Stomach (tissue), 4 donors: ENCODE data around the gene MAEA.

ENCODE experiments used
- CTCF ChIP-seq, 7 experiments: fragments of 450-650 bp in 4 of 7; fragments of 200-600 bp in 3 of 7; sonication (generic) in 3 of 7; IDR thresholded peaks; one replicate each; pipeline ENCODE4 v1.5.1; 2016 to 2019; ENCODE audit warnings: antibody characterized with exemption in 7 of 7, control low read depth in 2 of 7, mild to moderate bottlenecking in 1 of 7
- EP300 ChIP-seq: sonication (generic); formaldehyde crosslinking; IDR thresholded peaks from one replicate; pipeline ENCODE4 v1.6.1; 2017; ENCODE audit warnings: antibody characterized with exemption
- POLR2A ChIP-seq, 4 donors: fragments of 450-650 bp; IDR thresholded peaks; one replicate each; pipeline ENCODE4 v1.6.1; 2016; ENCODE audit warnings: antibody characterized with exemption in 4 of 4, control low read depth in 2 of 4, mild to moderate bottlenecking in 1 of 4, moderate library complexity in 1 of 4

DNA sequence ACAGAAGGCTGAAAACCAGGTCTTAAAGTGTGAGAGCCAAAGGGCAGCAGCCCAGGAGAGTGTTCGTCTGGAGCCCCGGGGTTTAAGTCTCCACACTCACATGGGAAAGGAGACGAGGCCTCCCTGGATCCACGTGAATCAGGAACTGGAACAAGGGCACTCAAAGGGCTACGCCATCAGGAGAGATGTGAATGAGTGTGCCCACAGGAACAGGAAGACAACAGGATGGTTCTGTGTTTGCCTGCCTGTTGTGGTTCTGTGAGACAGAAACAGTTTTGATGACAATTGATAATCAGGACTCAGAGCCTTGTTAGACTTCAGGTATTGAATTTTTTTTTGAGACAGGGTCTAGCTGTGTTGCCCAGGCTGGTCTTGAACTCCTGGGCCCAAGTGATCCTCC lies 35.9 kb upstream of the MAEA start:
- TF ChIP-seq POLR2A (IDR thresholded peaks at IDR 0.05) (no peak), CTCF (IDR thresholded peaks at IDR 0.05) (no peak), EP300 (no peak)
